ENCODE results near the gene TMPRSS7. TPM values are rescaled to one million over a fixed set of nuclear protein-coding genes. Genes with fewer than 3 reads are reported as not detected.

The TMPRSS7 gene
- total and polyA plus RNA-seq, 3 donors from 2014 or later: 2.0 to 5.8 (median 2.8) TPM

DNA sequence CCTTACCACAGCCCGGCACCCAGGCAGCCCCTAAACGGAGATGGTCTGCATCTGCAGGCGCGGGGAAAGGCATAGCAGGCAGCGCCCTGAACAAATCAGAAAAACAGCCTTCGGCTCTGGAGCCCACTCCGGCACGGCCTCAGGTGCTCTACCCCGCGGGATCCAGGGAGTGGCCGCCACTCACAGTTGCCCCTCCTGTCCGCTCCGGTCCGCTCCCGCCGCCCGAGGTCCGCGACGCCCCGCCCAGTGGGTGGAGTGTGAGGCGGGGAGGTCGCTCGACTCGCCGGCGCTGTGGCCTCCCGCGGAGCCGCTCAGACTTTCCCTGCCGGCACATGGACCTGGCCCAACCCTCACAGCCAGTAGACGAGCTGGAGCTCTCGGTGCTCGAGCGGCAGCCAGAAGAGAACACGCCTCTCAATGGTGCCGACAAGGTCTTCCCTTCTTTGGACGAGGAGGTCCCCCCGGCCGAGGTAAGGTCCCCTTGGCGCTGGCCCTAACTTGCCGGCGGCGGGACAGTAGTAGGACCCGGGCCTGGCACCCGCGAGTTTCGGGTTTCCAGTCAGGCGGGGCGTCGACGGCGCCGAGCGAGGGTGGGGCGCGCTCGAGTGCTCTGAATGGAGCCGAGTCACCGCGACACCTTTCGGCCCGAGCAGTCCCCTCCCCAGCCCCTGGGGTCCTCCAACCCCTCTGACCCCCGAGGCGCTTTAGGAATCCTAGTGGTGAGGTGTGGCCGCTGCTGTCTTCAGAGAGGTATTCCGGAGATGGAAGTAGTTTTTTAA, 51.7 kb downstream of the TMPRSS7 start, which contains the start of gene C3orf52:
TSS of gene C3orf52 (plus strand) at position 314 of the 779 bp plus-strand sequence. CDS start at position 333, 19 bp downstream.
- Histone ChIP-seq H3K27me3 (no peaks in the 10 kb centered on the region), H3K9me3 (no peaks in the 10 kb centered on the region), H3K27ac (peak within 1 kb of the TSS in 1 of 2 donors; percentile 68), H3K4me1 (no peaks in the 10 kb centered on the region), H3K36me3 (ENCODE audit: low read depth, missing control alignments) (no peaks in the 10 kb centered on the region), H3K4me3 (peak within 1 kb of the TSS; percentile 51 to 68)
- intact Hi-C loops (cut with DNase I; ENCODE audit: low total_unique reads): no loop called here
- WGBS, 2 donors: 1% methylated on average over 10 to 67 of the region's 67 CpGs
- DNase-seq: peak; percentile 85
- TF ChIP-seq, protein P1, sequence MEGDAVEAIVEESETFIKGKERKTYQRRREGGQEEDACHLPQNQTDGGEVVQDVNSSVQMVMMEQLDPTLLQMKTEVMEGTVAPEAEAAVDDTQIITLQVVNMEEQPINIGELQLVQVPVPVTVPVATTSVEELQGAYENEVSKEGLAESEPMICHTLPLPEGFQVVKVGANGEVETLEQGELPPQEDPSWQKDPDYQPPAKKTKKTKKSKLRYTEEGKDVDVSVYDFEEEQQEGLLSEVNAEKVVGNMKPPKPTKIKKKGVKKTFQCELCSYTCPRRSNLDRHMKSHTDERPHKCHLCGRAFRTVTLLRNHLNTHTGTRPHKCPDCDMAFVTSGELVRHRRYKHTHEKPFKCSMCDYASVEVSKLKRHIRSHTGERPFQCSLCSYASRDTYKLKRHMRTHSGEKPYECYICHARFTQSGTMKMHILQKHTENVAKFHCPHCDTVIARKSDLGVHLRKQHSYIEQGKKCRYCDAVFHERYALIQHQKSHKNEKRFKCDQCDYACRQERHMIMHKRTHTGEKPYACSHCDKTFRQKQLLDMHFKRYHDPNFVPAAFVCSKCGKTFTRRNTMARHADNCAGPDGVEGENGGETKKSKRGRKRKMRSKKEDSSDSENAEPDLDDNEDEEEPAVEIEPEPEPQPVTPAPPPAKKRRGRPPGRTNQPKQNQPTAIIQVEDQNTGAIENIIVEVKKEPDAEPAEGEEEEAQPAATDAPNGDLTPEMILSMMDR (IDR thresholded peaks at IDR 0.05): no peak
- no peak for TF ChIP-seq POLR2A (IDR thresholded peaks at IDR 0.05)

DNA sequence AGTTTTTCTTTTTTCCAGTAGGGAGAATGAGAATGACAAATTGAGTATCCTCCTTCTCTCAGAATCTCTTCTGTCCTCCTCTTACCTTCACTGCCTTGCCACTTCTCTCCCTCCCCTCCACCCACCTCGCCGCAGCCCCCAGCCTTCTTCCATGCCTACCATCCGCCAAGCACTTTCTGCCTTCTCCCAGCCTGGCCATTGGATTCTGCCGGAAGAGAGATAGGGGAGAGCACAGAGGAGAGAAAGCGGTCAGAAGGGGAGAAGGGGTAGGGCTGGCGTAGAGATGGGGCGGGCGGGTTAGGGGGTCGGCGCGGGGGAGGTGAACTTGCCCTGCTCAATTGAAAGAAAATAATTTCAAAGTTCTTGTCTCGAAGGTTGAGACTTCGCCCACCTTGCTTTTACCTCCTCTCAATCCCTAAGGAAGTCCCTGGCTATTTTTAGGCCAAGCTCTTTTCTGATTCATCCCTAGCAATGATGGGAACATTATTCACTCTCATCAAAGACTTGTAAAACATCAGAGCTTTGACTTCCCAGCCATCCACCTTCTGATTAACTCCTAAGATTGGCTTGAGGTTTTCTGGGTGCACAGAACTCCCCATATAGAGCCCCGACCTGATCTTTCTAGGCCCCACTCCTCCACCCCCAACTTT, 52.5 kb downstream of the TMPRSS7 start:
- TF ChIP-seq POLR2A (IDR thresholded peaks at IDR 0.05): no peak
- TF ChIP-seq, protein P1 (IDR thresholded peaks at IDR 0.05): no peak
- no peak for DNase-seq
- intact Hi-C loops (cut with DNase I; ENCODE audit: low total_unique reads): no loop called here
- 42 to 43% methylated on average over 12 to 14 of the region's 14 CpGs for WGBS, 2 donors
- Histone ChIP-seq H3K4me3 (peak overlapping the region; percentile 51 to 68), H3K36me3 (ENCODE audit: low read depth, missing control alignments) (no peaks in the 10 kb centered on the region), H3K27me3 (no peaks in the 10 kb centered on the region), H3K4me1 (no peaks in the 10 kb centered on the region), H3K27ac (no peak overlapping the region), H3K9me3 (no peaks in the 10 kb centered on the region)

DNA sequence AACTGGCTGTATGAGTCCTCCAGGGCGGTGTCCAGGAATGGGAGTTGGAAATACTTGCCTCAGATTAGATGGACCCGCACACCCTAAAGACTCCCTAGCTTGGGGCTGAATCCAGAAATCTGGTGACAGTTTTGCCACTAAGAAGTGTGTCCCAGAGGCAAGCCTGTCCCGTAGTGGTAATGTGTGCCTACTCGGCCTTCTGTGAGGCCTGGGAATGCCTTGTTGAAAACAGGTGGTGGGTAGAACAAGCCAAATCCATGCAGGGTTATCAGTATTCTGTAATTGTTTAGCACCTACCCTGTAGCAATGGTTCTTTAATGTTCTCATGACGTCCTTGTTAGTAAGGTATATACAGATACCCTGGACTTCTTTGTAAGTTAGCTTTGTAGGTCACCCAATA, 53.2 kb downstream of the TMPRSS7 start:
- WGBS, 2 donors: 82 to 83% methylated on average over 5 of the region's 5 CpGs
- DNase-seq: no peak
- H3K36me3 ChIP-seq (ENCODE audit: low read depth, missing control alignments): no peaks in the 10 kb centered on the region
- no peak overlapping the region for H3K4me3 ChIP-seq
- no peaks in the 10 kb centered on the region for H3K27me3 ChIP-seq
- no peak overlapping the region for H3K27ac ChIP-seq
- H3K4me1 ChIP-seq: no peaks in the 10 kb centered on the region
- intact Hi-C loops (cut with DNase I; ENCODE audit: low total_unique reads): no loop called here
- H3K9me3 ChIP-seq: no peaks in the 10 kb centered on the region
- no peak for TF ChIP-seq POLR2A (IDR thresholded peaks at IDR 0.05)
- TF ChIP-seq, protein P1 (IDR thresholded peaks at IDR 0.05): no peak

DNA sequence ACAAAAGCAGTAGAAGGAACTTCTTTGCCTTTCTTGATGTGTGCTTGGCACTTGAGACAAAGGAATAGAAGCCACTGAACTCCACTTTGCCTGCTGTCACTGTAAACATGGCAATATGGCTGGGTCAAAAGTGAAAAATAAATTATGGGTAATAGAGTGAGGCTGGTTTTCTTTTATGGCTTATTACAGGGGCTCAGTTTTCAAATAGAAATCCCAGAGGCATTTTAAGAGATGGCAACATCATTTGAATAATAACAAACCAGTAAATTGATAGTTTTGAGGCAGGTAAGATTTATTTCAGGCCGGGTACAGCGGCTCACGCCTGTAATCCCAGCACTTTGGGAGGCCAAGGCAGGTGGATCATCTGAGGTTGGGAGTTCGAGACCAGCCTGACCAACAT, 54.4 kb downstream of the TMPRSS7 start:
- DNase-seq: no peak
- Histone ChIP-seq H3K4me1 (no peaks in the 10 kb centered on the region), H3K36me3 (ENCODE audit: low read depth, missing control alignments) (no peaks in the 10 kb centered on the region), H3K9me3 (no peaks in the 10 kb centered on the region), H3K27me3 (no peaks in the 10 kb centered on the region), H3K4me3 (no peak overlapping the region), H3K27ac (no peak overlapping the region)
- TF ChIP-seq POLR2A (IDR thresholded peaks at IDR 0.05): no peak
- TF ChIP-seq, protein P1 (IDR thresholded peaks at IDR 0.05): no peak
- WGBS, 2 donors: 72 to 85% methylated on average over 4 of the region's 4 CpGs
- intact Hi-C loops (cut with DNase I; ENCODE audit: low total_unique reads): no loop called here
